Vagina (tissue), 2 donors: ENCODE results near the gene CYTH2. TPM values are rescaled to one million over a fixed set of nuclear protein-coding genes. Genes with fewer than 3 reads are reported as not detected.

Source experiments
- DNase-seq, 2 donors: peaks; one replicate each; pipeline ENCODE4 v3.0.0-alpha.2; 2017; ENCODE audit errors: extremely low spot score in 2 of 2
- H3K27ac ChIP-seq: fragments of 200-600 bp; sonication (generic); one replicate; pipeline ENCODE4 v1.5.1; 2019
- H3K27me3 ChIP-seq: fragments of 200-600 bp; sonication (generic); one replicate; pipeline ENCODE4 v1.5.1; 2019
- H3K36me3 ChIP-seq, 2 donors: fragments of 200-600 bp; sonication (generic); one replicate each; pipeline ENCODE4 v1.5.1; 2017 to 2019
- H3K4me1 ChIP-seq: fragments of 200-600 bp; sonication (generic); one replicate; pipeline ENCODE4 v1.5.1; 2019
- H3K4me3 ChIP-seq, 2 donors: fragments of 200-600 bp; sonication (generic); 1 replicate in 1 of 2; 2 replicates in 1 of 2; pipeline ENCODE4 v1.5.1; 2016 to 2019
- H3K9me3 ChIP-seq: fragments of 200-600 bp; sonication (generic); one replicate; pipeline ENCODE4 v1.5.1; 2019
- CTCF ChIP-seq, 3 experiments: fragments of 450-650 bp in 2 of 3; fragments of 200-600 bp in 1 of 3; sonication (generic) in 1 of 3; IDR thresholded peaks; one replicate each; pipeline ENCODE4 v1.5.1; 2017 to 2019; ENCODE audit warnings: antibody characterized with exemption in 3 of 3, mild to moderate bottlenecking in 2 of 3, moderate library complexity in 2 of 3
- POLR2A ChIP-seq, 2 donors: fragments of 450-650 bp; IDR thresholded peaks; one replicate each; pipeline ENCODE4 v1.6.1; 2017; ENCODE audit warnings: antibody characterized with exemption in 2 of 2, mild to moderate bottlenecking in 2 of 2, moderate library complexity in 2 of 2
- POLR2AphosphoS5 ChIP-seq, 2 donors: sonication (generic); formaldehyde crosslinking; IDR thresholded peaks; one replicate each; pipeline ENCODE4 v1.9.0; 2017; ENCODE audit warnings: antibody characterized with exemption in 2 of 2, mild to moderate bottlenecking in 2 of 2, low read depth in 1 of 2; ENCODE audit not compliant: insufficient read depth in 1 of 2
- intact Hi-C: fragments of 100-400 bp; cut with DNase I; formaldehyde crosslinking; loops from one replicate; pipeline ENCODE4 v1.15.1; 2023
- total RNA-seq: library from RNA; depleted of rRNA; stranded (reverse); fragments of >200 nt; gene quantifications from one replicate; pipeline ENCODE4 v1.2.3, GENCODE V29; 2016

CYTH2 gene
- total RNA-seq, 1 donor from 2014 or later: 87.2 TPM

DNA sequence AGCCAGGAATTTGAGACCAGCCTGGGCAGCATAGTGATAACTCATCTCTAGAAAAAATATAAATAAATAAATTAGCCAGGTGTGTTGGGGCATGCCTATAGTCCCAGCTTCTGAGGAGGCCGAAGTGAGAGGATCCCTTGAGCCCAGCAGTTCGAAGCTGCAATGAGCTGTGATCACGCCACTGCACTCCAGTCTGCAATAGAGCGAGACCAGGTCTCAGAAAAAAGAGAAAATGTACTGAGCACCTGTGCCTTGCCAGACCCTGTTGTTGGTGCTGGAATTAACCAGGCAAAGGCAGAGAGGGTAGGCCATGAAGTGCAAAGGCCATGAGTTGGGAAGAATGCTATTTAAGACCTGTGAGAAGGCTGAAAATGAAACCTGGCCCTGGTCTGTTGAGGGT lies 2.7 kb downstream of the CYTH2 start:
- Histone ChIP-seq H3K27ac (no peak overlapping the region), H3K27me3 (no peaks in the 10 kb centered on the region), H3K9me3 (no peaks in the 10 kb centered on the region), H3K4me1 (peaks cover 17% of the 10 kb centered on the region), H3K36me3 (peaks cover 0 to 63% of the 10 kb centered on the region in 2 donors), H3K4me3 (no peak overlapping the region)
- no peak for DNase-seq
- intact Hi-C loops: no loop called here
- TF ChIP-seq POLR2AphosphoS5 (IDR thresholded peaks at IDR 0.05; ENCODE audit: insufficient read depth in 1 of 2, low read depth in 1 of 2) (no peak), CTCF (IDR thresholded peaks at IDR 0.05) (no peak), POLR2A (IDR thresholded peaks at IDR 0.05) (no peak)

GRCh38 chr19:48473161-48473966 lies 4.2 kb downstream of the CYTH2 start:
- Histone ChIP-seq H3K27me3 (no peaks in the 10 kb centered on the region), H3K4me3 (no peak overlapping the region), H3K4me1 (peaks cover 12% of the 10 kb centered on the region), H3K36me3 (peaks cover 0 to 77% of the 10 kb centered on the region in 2 donors), H3K27ac (no peak overlapping the region), H3K9me3 (no peaks in the 10 kb centered on the region)
- intact Hi-C loops: no loop called here
- no peak for TF ChIP-seq POLR2A (IDR thresholded peaks at IDR 0.05)
- TF ChIP-seq POLR2AphosphoS5 (IDR thresholded peaks at IDR 0.05; ENCODE audit: insufficient read depth in 1 of 2, low read depth in 1 of 2): no peak
- TF ChIP-seq CTCF (IDR thresholded peaks at IDR 0.05): no peak
- no peak for DNase-seq

DNA sequence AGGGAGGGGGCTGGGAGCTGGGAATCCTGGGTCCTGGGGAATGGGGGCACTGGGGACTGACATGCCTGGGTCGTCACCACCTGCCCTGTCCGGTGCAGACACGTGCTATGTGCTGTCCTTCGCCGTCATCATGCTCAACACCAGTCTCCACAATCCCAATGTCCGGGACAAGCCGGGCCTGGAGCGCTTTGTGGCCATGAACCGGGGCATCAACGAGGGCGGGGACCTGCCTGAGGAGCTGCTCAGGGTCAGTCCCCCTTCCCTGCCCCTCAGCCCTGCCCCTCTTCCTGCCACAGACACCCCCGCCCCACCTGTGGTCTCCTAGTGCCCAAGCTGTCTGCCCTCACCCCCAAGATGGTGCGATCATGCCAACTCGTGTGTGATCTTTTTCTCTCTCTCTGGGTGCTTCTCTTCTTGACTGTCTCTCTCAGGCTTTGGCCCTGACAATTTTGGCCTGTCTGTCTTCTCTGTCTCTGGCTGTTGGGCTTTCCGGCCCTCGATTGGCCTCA lies 5.0 kb downstream of the CYTH2 start:
- Histone ChIP-seq H3K4me3 (no peak overlapping the region), H3K27me3 (no peaks in the 10 kb centered on the region), H3K4me1 (peaks cover 10% of the 10 kb centered on the region), H3K27ac (no peak overlapping the region), H3K36me3 (peaks cover 0 to 82% of the 10 kb centered on the region in 2 donors), H3K9me3 (no peaks in the 10 kb centered on the region)
- TF ChIP-seq POLR2A (IDR thresholded peaks at IDR 0.05) (no peak), POLR2AphosphoS5 (IDR thresholded peaks at IDR 0.05; ENCODE audit: insufficient read depth in 1 of 2, low read depth in 1 of 2) (no peak)
- no peak for DNase-seq
- intact Hi-C loops: no loop called here

- DNase-seq: no peak
- H3K27me3 ChIP-seq: no peaks in the 10 kb centered on the region
- no peaks in the 10 kb centered on the region for H3K9me3 ChIP-seq
- peaks cover 0 to 82% of the 10 kb centered on the region in 2 donors for H3K36me3 ChIP-seq
- no peak overlapping the region for H3K27ac ChIP-seq
- peaks cover 3% of the 10 kb centered on the region for H3K4me1 ChIP-seq
- no peak overlapping the region for H3K4me3 ChIP-seq
- no peak for TF ChIP-seq POLR2A (IDR thresholded peaks at IDR 0.05)
- no peak for TF ChIP-seq CTCF (IDR thresholded peaks at IDR 0.05)
- no peak for TF ChIP-seq POLR2AphosphoS5 (IDR thresholded peaks at IDR 0.05; ENCODE audit: insufficient read depth in 1 of 2, low read depth in 1 of 2)
- intact Hi-C loops: no loop called here
These were observed 6.3 kb downstream of the CYTH2 start for GRCh38 chr19:48475369-48476068.

DNA sequence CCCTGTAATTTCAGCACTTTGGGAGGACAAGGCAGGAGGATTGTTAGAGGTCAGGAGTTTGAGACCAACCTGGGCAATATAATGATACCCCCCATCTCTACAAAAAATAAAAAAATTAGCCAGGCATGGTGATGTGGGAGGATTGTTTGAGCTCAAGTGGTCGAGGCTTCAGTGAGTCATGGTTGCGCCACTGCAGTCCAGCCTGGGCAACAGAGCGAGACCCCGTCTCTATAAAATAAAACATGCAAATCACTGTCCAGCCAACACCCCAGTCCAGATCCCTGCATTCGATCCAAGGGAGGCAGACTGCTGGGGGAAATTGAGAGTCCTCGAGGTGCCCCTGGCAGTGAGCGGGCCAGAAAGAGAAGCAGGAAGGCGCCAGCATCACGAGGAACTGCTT lies 7.0 kb downstream of the CYTH2 start:
- peaks cover 0 to 75% of the 10 kb centered on the region in 2 donors for H3K36me3 ChIP-seq

More for the DNA sequence above, 7.0 kb downstream of the CYTH2 start:
- H3K4me3 ChIP-seq: no peak overlapping the region
- H3K27ac ChIP-seq: no peak overlapping the region
- H3K27me3 ChIP-seq: no peaks in the 10 kb centered on the region
- DNase-seq: no peak
- TF ChIP-seq POLR2AphosphoS5 (IDR thresholded peaks at IDR 0.05; ENCODE audit: insufficient read depth in 1 of 2, low read depth in 1 of 2): no peak
- TF ChIP-seq POLR2A (IDR thresholded peaks at IDR 0.05): no peak
- TF ChIP-seq CTCF (IDR thresholded peaks at IDR 0.05): no peak
- H3K4me1 ChIP-seq: peaks cover 5% of the 10 kb centered on the region
- no peaks in the 10 kb centered on the region for H3K9me3 ChIP-seq
- intact Hi-C loops: no loop called here
